Sigmoid colon (tissue), 4 donors: ENCODE measurements around the gene CENPM.
A peak's percentile ranks its signal among the peaks of the same experiment; 100 is the strongest.

Experiments used
- CTCF ChIP-seq, 4 experiments: fragments of 450-650 bp in 3 of 4; fragments of 200-600 bp in 1 of 4; IDR thresholded peaks; one replicate each; pipeline ENCODE4 v1.5.1; 2016 to 2019; ENCODE audit warnings: antibody characterized with exemption in 4 of 4, mild to moderate bottlenecking in 3 of 4, moderate library complexity in 2 of 4
- POLR2A ChIP-seq, 2 donors: fragments of 450-650 bp; IDR thresholded peaks; one replicate each; pipeline ENCODE4 v1.6.1; 2016; ENCODE audit warnings: antibody characterized with exemption in 2 of 2, mild to moderate bottlenecking in 2 of 2, moderate library complexity in 2 of 2
- POLR2AphosphoS5 ChIP-seq, 4 donors: sonication (generic); formaldehyde crosslinking; IDR thresholded peaks; one replicate each; pipeline ENCODE4 v1.6.1; 2017; ENCODE audit warnings: antibody characterized with exemption in 4 of 4

- TF ChIP-seq CTCF (IDR thresholded peaks at IDR 0.05) (peak; percentile 90 to 98 (median 94)), POLR2A (IDR thresholded peaks at IDR 0.05) (no peak), POLR2AphosphoS5 (IDR thresholded peaks at IDR 0.05) (no peak)
These were observed 5.9 kb downstream of the CENPM start for GRCh38 chr22:41940832-41941765.
